Activated T-helper 2 cell treated with anti-CD3 and anti-CD28 coated beads, Interferon-gamma antibody, Interleukin-2, Interleukin-4, amounts not matched to agents 10 μg/mL and 5 μg/mL and 100 μg/mL, durations not matched to agents 14 hours and 24 hours and 36 hours (primary cell): ENCODE results near the gene ADAMTS17. TPM values are rescaled to one million over a fixed set of nuclear protein-coding genes. Genes with fewer than 3 reads are reported as not detected.
A peak's percentile ranks its signal among the peaks of the same experiment; 100 is the strongest.
"Not testable (repeated sequence)": the region's sequence is repeated elsewhere in the genome, so short reads cannot be mapped to it uniquely, and the experiment has no call there.

Experiments used
- DNase-seq: peaks from one replicate; pipeline ENCODE4 v3.0.0; 2021; ENCODE audit warnings: low spot score
- H3K27ac Mint-ChIP-seq: one replicate; pipeline ENCODE4 v1.8.0; 2021; ENCODE audit warnings: mixed read lengths
- H3K27me3 Mint-ChIP-seq: one replicate; pipeline ENCODE4 v1.8.0; 2021; ENCODE audit warnings: low read depth, mixed read lengths
- H3K36me3 Mint-ChIP-seq: one replicate; pipeline ENCODE4 v1.8.0; 2021; ENCODE audit warnings: low read depth, mixed read lengths
- H3K4me1 Mint-ChIP-seq: one replicate; pipeline ENCODE4 v1.8.0; 2021; ENCODE audit warnings: low read depth, mixed read lengths
- H3K4me3 Mint-ChIP-seq: one replicate; pipeline ENCODE4 v1.8.0; 2021; ENCODE audit warnings: low read depth, mild to moderate bottlenecking, moderate library complexity, mixed read lengths
- H3K9me3 Mint-ChIP-seq: one replicate; pipeline ENCODE4 v1.8.0; 2021; ENCODE audit warnings: mixed read lengths
- intact Hi-C: fragments of 100-400 bp; cut with micrococcal nuclease; formaldehyde crosslinking; loops from one replicate; pipeline ENCODE4 v1.15.1; 2023
- total RNA-seq: library from RNA; stranded (reverse); gene quantifications from 2 replicates; pipeline ENCODE4 v1.2.3, GENCODE V29; 2022

ADAMTS17 gene
- total RNA-seq, 1 donor from 2014 or later, result 1.1 TPM

GRCh38 chr15:99943466-99943865 is 398.3 kb downstream of the ADAMTS17 start:
- Mint-ChIP-seq H3K27ac (no peak overlapping the region), H3K4me1 (no peaks in the 10 kb centered on the region), H3K4me3 (no peak overlapping the region), H3K9me3 (peaks cover 37% of the 10 kb centered on the region), H3K27me3 (peaks cover 2% of the 10 kb centered on the region), H3K36me3 (no peaks in the 10 kb centered on the region)
- intact Hi-C loops, result no loop called here
- DNase-seq, result no peak

GRCh38 chr15:99932676-99933402 is 408.9 kb downstream of the ADAMTS17 start:
- H3K9me3 Mint-ChIP-seq, result no peaks in the 10 kb centered on the region
- DNase-seq, result no peak
- peaks cover 10% of the 10 kb centered on the region for H3K4me1 Mint-ChIP-seq
- no peak overlapping the region for H3K4me3 Mint-ChIP-seq
- peaks cover 20% of the 10 kb centered on the region for H3K27me3 Mint-ChIP-seq
- H3K27ac Mint-ChIP-seq, result no peak overlapping the region
- intact Hi-C loops, result no loop called here
- no peaks in the 10 kb centered on the region for H3K36me3 Mint-ChIP-seq

- intact Hi-C loops, result no loop called here
- no peak overlapping the region for H3K27ac Mint-ChIP-seq
- DNase-seq, result no peak
- H3K9me3 Mint-ChIP-seq, result no peaks in the 10 kb centered on the region
- peaks cover 20% of the 10 kb centered on the region for H3K27me3 Mint-ChIP-seq
- no peaks in the 10 kb centered on the region for H3K36me3 Mint-ChIP-seq
- H3K4me3 Mint-ChIP-seq, result no peak overlapping the region
- H3K4me1 Mint-ChIP-seq, result peaks cover 10% of the 10 kb centered on the region
Observed at GRCh38 chr15:99931703-99932603, 409.8 kb downstream of the ADAMTS17 start.

- DNase-seq, result no peak
- no peak overlapping the region for H3K27ac Mint-ChIP-seq
- peaks cover 20% of the 10 kb centered on the region for H3K27me3 Mint-ChIP-seq
- intact Hi-C loops, result no loop called here
- H3K4me1 Mint-ChIP-seq, result peaks cover 14% of the 10 kb centered on the region
- H3K9me3 Mint-ChIP-seq, result no peaks in the 10 kb centered on the region
- H3K36me3 Mint-ChIP-seq, result no peaks in the 10 kb centered on the region
- H3K4me3 Mint-ChIP-seq, result no peak overlapping the region
Observed at GRCh38 chr15:99930696-99931095, 411.1 kb downstream of the ADAMTS17 start.

- peak overlapping the region; percentile 63 for H3K4me3 Mint-ChIP-seq
- intact Hi-C loops, result loop anchor here (2.0 to 5.0 kb wide), 4 partner anchors 203 to 677 kb away; partner anchors contain the start of gene LRRC28
- peaks cover 14% of the 10 kb centered on the region for H3K4me1 Mint-ChIP-seq
- H3K9me3 Mint-ChIP-seq, result no peaks in the 10 kb centered on the region
- no peak for DNase-seq
- peaks cover 25% of the 10 kb centered on the region for H3K27me3 Mint-ChIP-seq
- H3K27ac Mint-ChIP-seq, result no peak overlapping the region
- no peaks in the 10 kb centered on the region for H3K36me3 Mint-ChIP-seq
Observed at GRCh38 chr15:99929266-99929665, 412.5 kb downstream of the ADAMTS17 start.

- H3K27ac Mint-ChIP-seq, result peak overlapping the region; percentile 70
- peaks cover 14% of the 10 kb centered on the region for H3K4me1 Mint-ChIP-seq
- H3K36me3 Mint-ChIP-seq, result no peaks in the 10 kb centered on the region
- no peaks in the 10 kb centered on the region for H3K9me3 Mint-ChIP-seq
- intact Hi-C loops, result loop anchor here (2.0 to 5.0 kb wide), 4 partner anchors 204 to 676 kb away; partner anchors contain the start of gene LRRC28
- DNase-seq, result peak; percentile 81
- H3K4me3 Mint-ChIP-seq, result peak overlapping the region; percentile 84
- H3K27me3 Mint-ChIP-seq, result peaks cover 24% of the 10 kb centered on the region
Observed at GRCh38 chr15:99928429-99928981, 413.3 kb downstream of the ADAMTS17 start.

GRCh38 chr15:99926532-99926931 is 415.2 kb downstream of the ADAMTS17 start:
- H3K4me3 Mint-ChIP-seq, DNase-seq, H3K36me3 Mint-ChIP-seq, H3K27ac Mint-ChIP-seq, H3K9me3 Mint-ChIP-seq: not testable (repeated sequence)
- intact Hi-C loops, result loop anchor here (5.0 kb wide), 3 partner anchors 206 to 674 kb away; partner anchors contain the start of gene LRRC28
- H3K27me3 Mint-ChIP-seq, result peaks cover 32% of the 10 kb centered on the region
- H3K4me1 Mint-ChIP-seq, result peaks cover 14% of the 10 kb centered on the region

- H3K4me1 Mint-ChIP-seq, result peaks cover 14% of the 10 kb centered on the region
- intact Hi-C loops, result loop anchor here (5.0 kb wide), 3 partner anchors 206 to 674 kb away; partner anchors contain the start of gene LRRC28
- DNase-seq, result peak; percentile 52
- peaks cover 34% of the 10 kb centered on the region for H3K27me3 Mint-ChIP-seq
- no peaks in the 10 kb centered on the region for H3K9me3 Mint-ChIP-seq
- peak overlapping the region; percentile 75 for H3K4me3 Mint-ChIP-seq
- H3K27ac Mint-ChIP-seq, result peak overlapping the region; percentile 47
- no peaks in the 10 kb centered on the region for H3K36me3 Mint-ChIP-seq
Observed at GRCh38 chr15:99925661-99926461, 415.9 kb downstream of the ADAMTS17 start.

GRCh38 chr15:99923711-99924110 is 418.1 kb downstream of the ADAMTS17 start:
- no peak overlapping the region for H3K27ac Mint-ChIP-seq
- H3K27me3 Mint-ChIP-seq, result peaks cover 37% of the 10 kb centered on the region
- no peak for DNase-seq
- peaks cover 7% of the 10 kb centered on the region for H3K4me1 Mint-ChIP-seq
- no peaks in the 10 kb centered on the region for H3K9me3 Mint-ChIP-seq
- intact Hi-C loops, result no loop called here
- no peaks in the 10 kb centered on the region for H3K36me3 Mint-ChIP-seq
- no peak overlapping the region for H3K4me3 Mint-ChIP-seq

Other genes with a start within 250 kb of the ADAMTS17 start
- gene CERS3, start 187.0 kb upstream of the ADAMTS17 start, total RNA-seq, result 0.09 TPM in 2 replicates